PC-9 (cell line): ENCODE measurements around the gene CENPVL3. TPM values are rescaled to one million over a fixed set of nuclear protein-coding genes. Genes with fewer than 3 reads are reported as not detected.
"Not testable (repeated sequence)": the region's sequence is repeated elsewhere in the genome, so short reads cannot be mapped to it uniquely, and the experiment has no call there.

Source experiments
- Bru-seq: library from RNA; stranded (reverse); fragments of 400-500 nt; gene quantifications from one replicate; lab custom pipeline; 2021; lab: Mats Ljungman, UMichigan
- BruChase-seq, 2 experiments: library from RNA; stranded (reverse); fragments of 400-500 nt; gene quantifications; one replicate each; lab custom pipeline; 2021; lab: Mats Ljungman, UMichigan
- BruUV-seq: library from RNA; stranded (reverse); fragments of 400-500 nt; replicated peaks from 2 replicates; lab custom pipeline; 2021; lab: Mats Ljungman, UMichigan
- CTCF ChIA-PET: fragments of 300-600 bp; sonication (Branson Sonifier 250); formaldehyde crosslinking; loops from one replicate; lab custom pipeline; 2022; ENCODE audit warnings: antibody characterized with exemption; lab: Charles Lee
- POLR2A ChIA-PET: fragments of 300-600 bp; sonication (Branson Sonifier 250); formaldehyde crosslinking; loops from one replicate; lab custom pipeline; 2022; ENCODE audit warnings: antibody characterized with exemption; ENCODE audit not compliant: unreplicated experiment; lab: Charles Lee
- DNase-seq, 2 experiments: peaks; one replicate each; pipeline versions ENCODE4 v3.0.0 to v3.0.0-alpha.2; 2015 to 2022; ENCODE audit warnings: mixed read lengths in 1 of 2
- H2AFZ ChIP-seq: fragments of 200-600 bp; sonication (generic); 2 replicates; pipeline ENCODE4 v1.8.1; 2017; ENCODE audit warnings: antibody characterized with exemption
- H3F3A ChIP-seq: fragments of 200-600 bp; sonication (generic); 2 replicates; pipeline ENCODE4 v1.8.1; 2017; ENCODE audit warnings: antibody characterized with exemption, mild to moderate bottlenecking, low read depth; ENCODE audit not compliant: insufficient read depth
- H3K27ac ChIP-seq: fragments of 200-600 bp; sonication (generic); 2 replicates; pipeline ENCODE4 v1.6.1; 2016; ENCODE audit warnings: mixed run types
- H3K27me3 ChIP-seq: fragments of 200-600 bp; sonication (generic); 2 replicates; pipeline ENCODE4 v1.6.1; 2016; ENCODE audit warnings: low read depth, mixed run types; ENCODE audit not compliant: insufficient read depth
- H3K36me3 ChIP-seq: fragments of 200-600 bp; sonication (generic); 2 replicates; pipeline ENCODE4 v1.6.1; 2016; ENCODE audit warnings: low read depth, mixed run types
- H3K4me1 ChIP-seq: fragments of 200-600 bp; sonication (generic); replicated peaks from 2 replicates; pipeline ENCODE4 v1.6.1; 2016; ENCODE audit warnings: mixed run types; ENCODE audit not compliant: insufficient read depth
- H3K4me2 ChIP-seq: fragments of 200-600 bp; sonication (generic); 2 replicates; pipeline ENCODE4 v1.6.1; 2017; ENCODE audit warnings: mixed run types
- H3K4me3 ChIP-seq: fragments of 200-600 bp; sonication (generic); 2 replicates; pipeline ENCODE4 v1.6.1; 2016; ENCODE audit warnings: mixed run types
- H3K79me2 ChIP-seq: fragments of 200-600 bp; sonication (generic); 2 replicates; pipeline ENCODE4 v1.6.1; 2017; ENCODE audit warnings: low read depth, mixed run types
- H3K9me2 ChIP-seq: fragments of 200-600 bp; sonication (generic); 2 replicates; pipeline ENCODE4 v1.8.1; 2017; ENCODE audit warnings: mild to moderate bottlenecking; ENCODE audit not compliant: insufficient read depth
- H3K9me3 ChIP-seq: fragments of 200-600 bp; sonication (generic); 2 replicates; pipeline ENCODE4 v1.8.1; 2016; ENCODE audit warnings: low read depth; ENCODE audit not compliant: insufficient read depth
- H4K20me1 ChIP-seq: fragments of 200-600 bp; sonication (generic); 2 replicates; pipeline ENCODE4 v1.8.1; 2017; ENCODE audit not compliant: insufficient read depth
- EZH2 ChIP-seq: fragments of 200-600 bp; sonication (generic); IDR thresholded peaks from 2 replicates; pipeline ENCODE4 v1.8.0; 2017; ENCODE audit warnings: antibody characterized with exemption, low read depth
- intact Hi-C: fragments of 100-400 bp; cut with micrococcal nuclease; formaldehyde crosslinking; loops from one replicate; pipeline ENCODE4 v1.10.0; 2022; ENCODE audit not compliant: unreplicated experiment
- long read RNA-seq: library from polyadenylated mRNA; stranded (forward); transcript quantifications from one replicate; pipeline ENCODE4 v2.0.0, GENCODE V29; 2022
- total RNA-seq: library from RNA; stranded (reverse); gene quantifications from 2 replicates; pipeline ENCODE4 v1.2.3, GENCODE V29; 2021
- TF ChIP-seq, protein P1 (sequence below): fragments of 200-600 bp; sonication (generic); conservative IDR thresholded peaks from 2 replicates; pipeline ENCODE4 v1.6.1; 2017; ENCODE audit warnings: mixed run types, antibody characterized with exemption, mild to moderate bottlenecking, moderate library complexity

The CENPVL3 gene
- not detected in 2 replicates for total RNA-seq
- Bru-seq, nascent RNA = not detected
- BruChase-seq, experiment 1, labeled RNA remaining after a 2-hour chase = not detected
- BruChase-seq, experiment 2, labeled RNA remaining after a 6-hour chase = not detected
- long read RNA-seq = 0 reads

DNA sequence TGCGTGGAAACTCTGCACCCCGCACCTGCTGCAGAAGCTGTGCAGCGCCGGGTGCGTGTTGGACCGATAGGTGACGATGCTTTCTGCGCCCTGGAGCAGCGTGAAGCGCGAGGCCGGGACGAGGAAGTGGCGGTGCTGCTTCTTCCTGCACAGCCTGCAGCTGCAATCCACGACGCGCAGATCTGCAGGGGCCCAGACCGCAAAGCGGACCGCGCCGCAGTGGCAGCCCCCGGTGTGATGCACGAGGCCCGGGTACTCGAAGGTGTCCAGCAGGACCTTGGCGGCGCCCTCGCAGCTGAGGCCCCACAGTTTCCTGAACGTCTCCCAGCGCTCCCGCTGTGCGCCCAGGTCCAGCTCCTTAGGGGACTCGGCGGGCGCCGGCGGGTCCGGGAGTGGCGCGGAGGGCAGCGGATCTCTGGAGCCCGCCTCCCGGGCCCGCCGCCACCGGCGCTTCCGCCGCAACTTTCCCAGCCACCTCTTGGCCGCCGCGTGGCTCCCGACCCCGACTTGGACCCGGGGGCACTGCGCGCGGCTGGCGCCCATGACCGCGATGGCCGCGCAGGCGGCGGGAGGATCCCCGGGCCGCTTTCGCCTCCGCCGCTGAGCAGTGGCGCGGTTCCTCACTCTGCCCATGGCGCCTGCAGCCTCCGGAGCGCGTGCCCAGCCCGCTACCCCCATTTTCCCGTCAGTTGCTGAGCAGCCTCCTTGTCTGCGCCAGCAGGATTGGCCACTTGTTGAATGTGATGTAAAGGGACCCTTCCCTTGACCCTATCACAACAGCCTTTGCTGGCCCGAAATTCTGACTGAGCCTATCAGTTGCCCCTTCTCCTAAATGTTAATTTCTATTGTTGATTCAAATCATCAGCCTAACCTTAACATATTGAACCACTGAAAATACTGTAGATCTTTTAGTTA, at the start of gene CENPVL3:
Gene CENPVL3, minus strand, starts transcription at position 672 of the 915 bp plus-strand sequence. Its CDS starts 39 bp downstream, at position 633.
- DNase-seq, H3K27ac ChIP-seq, H4K20me1 ChIP-seq, H3K36me3 ChIP-seq, CTCF ChIA-PET, H3K4me1 ChIP-seq, POLR2A ChIA-PET, H2AFZ ChIP-seq, H3F3A ChIP-seq, H3K79me2 ChIP-seq, BruUV-seq, H3K9me3 ChIP-seq, H3K9me2 ChIP-seq, H3K4me2 ChIP-seq, intact Hi-C loops, H3K27me3 ChIP-seq, H3K4me3 ChIP-seq: not testable (repeated sequence)

DNA sequence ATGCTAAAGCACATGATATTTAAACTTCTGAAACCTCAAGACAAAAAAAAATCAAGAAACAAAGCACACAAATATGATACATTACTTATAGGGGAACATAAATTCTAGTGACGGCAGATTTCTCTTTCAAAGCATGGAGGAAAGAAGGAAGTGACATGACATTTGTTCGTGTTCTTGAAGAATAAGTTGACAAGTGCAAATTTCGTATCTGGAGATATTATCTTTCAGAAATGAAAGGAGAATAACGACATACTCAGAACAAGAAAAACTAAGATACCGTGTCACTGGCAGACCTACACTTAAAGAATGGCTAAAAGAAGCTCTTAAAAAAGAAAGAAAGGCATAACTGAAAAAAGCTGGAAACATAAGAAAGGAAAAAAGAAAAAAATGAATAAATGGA, 47.3 kb upstream of the CENPVL3 start:
- Histone ChIP-seq H2AFZ (no peak overlapping the region), H3F3A (no peaks in the 10 kb centered on the region), H3K4me1 (no peaks in the 10 kb centered on the region), H3K4me3 (no peak overlapping the region), H3K27ac (no peak overlapping the region), H4K20me1 (no peaks in the 10 kb centered on the region), H3K9me3 (no peaks in the 10 kb centered on the region), H3K4me2 (no peak overlapping the region), H3K36me3 (no peaks in the 10 kb centered on the region), H3K9me2 (no peaks in the 10 kb centered on the region), H3K27me3 (peaks cover 6% of the 10 kb centered on the region; the same call in 1 of the 2 replicates), H3K79me2 (no peaks in the 10 kb centered on the region)
- intact Hi-C loops = no loop called here
- DNase-seq = no peak
- TF ChIP-seq, protein P1, sequence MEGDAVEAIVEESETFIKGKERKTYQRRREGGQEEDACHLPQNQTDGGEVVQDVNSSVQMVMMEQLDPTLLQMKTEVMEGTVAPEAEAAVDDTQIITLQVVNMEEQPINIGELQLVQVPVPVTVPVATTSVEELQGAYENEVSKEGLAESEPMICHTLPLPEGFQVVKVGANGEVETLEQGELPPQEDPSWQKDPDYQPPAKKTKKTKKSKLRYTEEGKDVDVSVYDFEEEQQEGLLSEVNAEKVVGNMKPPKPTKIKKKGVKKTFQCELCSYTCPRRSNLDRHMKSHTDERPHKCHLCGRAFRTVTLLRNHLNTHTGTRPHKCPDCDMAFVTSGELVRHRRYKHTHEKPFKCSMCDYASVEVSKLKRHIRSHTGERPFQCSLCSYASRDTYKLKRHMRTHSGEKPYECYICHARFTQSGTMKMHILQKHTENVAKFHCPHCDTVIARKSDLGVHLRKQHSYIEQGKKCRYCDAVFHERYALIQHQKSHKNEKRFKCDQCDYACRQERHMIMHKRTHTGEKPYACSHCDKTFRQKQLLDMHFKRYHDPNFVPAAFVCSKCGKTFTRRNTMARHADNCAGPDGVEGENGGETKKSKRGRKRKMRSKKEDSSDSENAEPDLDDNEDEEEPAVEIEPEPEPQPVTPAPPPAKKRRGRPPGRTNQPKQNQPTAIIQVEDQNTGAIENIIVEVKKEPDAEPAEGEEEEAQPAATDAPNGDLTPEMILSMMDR = no peak
- TF ChIP-seq EZH2 = no peak
- CTCF ChIA-PET = no interaction called here
- POLR2A ChIA-PET = no interaction called here
- no TSS peak for BruUV-seq

DNA sequence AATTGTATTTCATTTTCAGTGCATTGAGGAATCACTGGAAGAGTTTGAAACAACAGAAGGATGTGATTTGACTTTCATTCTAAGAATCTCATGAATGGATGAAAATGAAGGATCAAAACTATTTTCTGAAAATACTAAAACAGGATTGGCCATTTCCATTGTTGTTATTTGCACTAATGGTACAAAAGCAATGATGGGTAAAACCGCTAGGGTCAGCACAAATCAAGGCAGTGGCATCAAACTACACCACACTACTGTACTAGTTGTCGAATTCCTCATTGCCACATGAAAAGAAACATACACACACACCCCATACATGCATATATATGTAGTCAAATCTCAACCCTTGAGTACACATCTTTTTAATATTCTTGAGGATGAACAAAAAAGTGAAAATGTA, 24.7 kb upstream of the CENPVL3 start:
- Histone ChIP-seq H3K4me3 (no peak overlapping the region), H3F3A (no peaks in the 10 kb centered on the region), H3K36me3 (no peaks in the 10 kb centered on the region), H2AFZ (no peak overlapping the region), H3K9me2 (no peaks in the 10 kb centered on the region), H4K20me1 (no peaks in the 10 kb centered on the region), H3K27ac (no peak overlapping the region), H3K4me2 (no peak overlapping the region), H3K9me3 (no peaks in the 10 kb centered on the region), H3K79me2 (no peaks in the 10 kb centered on the region), H3K27me3 (peaks cover 7% of the 10 kb centered on the region; the same call in 1 of the 2 replicates), H3K4me1 (no peaks in the 10 kb centered on the region)
- TF ChIP-seq, protein P1 = no peak
- no TSS peak for BruUV-seq
- intact Hi-C loops = no loop called here
- DNase-seq = no peak
- CTCF ChIA-PET = no interaction called here
- POLR2A ChIA-PET = no interaction called here
